ENCODE measurements around the gene GSPT1. TPM values are rescaled to one million over a fixed set of nuclear protein-coding genes. Genes with fewer than 3 reads are reported as not detected.

Gene GSPT1
- total and polyA plus RNA-seq, 9 of the 15 experiments (the other 6 are each of a cell fraction or from before 2014, with no cell fraction given) = 63.8 to 269 (median 148) TPM

DNA sequence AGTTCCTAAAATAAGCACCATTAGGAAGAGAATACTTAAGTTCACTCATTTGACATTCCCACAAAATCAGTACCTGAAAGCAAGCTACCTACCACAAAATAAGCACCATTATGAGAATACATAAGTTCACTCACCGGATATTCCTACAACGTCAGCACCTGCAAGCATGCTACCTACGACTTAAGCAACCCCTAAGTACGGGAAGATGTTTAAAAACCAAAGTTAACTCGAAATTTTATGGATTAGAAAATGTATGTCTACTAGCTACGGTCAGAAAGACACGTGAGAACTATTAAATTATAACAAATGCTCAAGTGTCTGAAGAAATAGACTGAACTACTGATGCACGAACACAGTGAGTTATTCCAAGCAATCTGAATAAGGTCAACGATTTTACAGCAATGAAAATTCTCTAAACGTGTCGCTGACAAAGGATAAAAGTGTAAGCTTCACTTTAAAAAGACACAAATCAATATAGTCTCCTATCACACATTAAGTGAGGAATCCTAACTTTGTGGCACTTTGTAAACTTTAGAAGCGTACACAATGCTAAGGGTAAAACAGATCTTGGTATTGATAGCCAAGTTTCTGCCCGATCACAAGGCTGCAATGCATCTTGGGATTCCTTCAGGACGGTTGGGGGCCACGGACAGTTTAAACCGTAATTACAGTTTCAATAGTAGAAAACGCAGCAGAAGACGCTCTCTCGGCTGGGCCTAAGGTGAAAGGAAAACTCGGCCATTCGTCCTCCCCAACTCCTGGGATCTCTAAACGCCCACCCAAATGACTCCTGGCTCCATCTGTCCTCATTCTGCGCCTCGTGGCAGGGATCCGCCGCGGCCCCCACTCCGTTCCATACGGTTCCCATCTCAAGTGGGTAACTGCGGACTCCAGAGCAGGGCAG lies 1.3 kb downstream of the GSPT1 start (continued):
- TF ChIP-seq, protein P1, sequence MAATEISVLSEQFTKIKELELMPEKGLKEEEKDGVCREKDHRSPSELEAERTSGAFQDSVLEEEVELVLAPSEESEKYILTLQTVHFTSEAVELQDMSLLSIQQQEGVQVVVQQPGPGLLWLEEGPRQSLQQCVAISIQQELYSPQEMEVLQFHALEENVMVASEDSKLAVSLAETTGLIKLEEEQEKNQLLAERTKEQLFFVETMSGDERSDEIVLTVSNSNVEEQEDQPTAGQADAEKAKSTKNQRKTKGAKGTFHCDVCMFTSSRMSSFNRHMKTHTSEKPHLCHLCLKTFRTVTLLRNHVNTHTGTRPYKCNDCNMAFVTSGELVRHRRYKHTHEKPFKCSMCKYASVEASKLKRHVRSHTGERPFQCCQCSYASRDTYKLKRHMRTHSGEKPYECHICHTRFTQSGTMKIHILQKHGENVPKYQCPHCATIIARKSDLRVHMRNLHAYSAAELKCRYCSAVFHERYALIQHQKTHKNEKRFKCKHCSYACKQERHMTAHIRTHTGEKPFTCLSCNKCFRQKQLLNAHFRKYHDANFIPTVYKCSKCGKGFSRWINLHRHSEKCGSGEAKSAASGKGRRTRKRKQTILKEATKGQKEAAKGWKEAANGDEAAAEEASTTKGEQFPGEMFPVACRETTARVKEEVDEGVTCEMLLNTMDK (IDR thresholded peaks at IDR 0.05; ENCODE audit: borderline replicate concordance, insufficient read depth, low read depth, low read length, poor library complexity, severe bottlenecking) = no peak
- no peak for TF ChIP-seq HOMEZ (CRISPR knock-in tag; IDR thresholded peaks at IDR 0.05)
- TF ChIP-seq BRF1 (IDR thresholded peaks at IDR 0.05; ENCODE audit: borderline replicate concordance, extremely low read depth, insufficient read length) = no peak
- TF ChIP-seq HSF4 (CRISPR knock-in tag; IDR thresholded peaks at IDR 0.05; ENCODE audit: borderline replicate concordance) = no peak
- no peak for TF ChIP-seq POLR2AphosphoS2 (IDR thresholded peaks at IDR 0.05; ENCODE audit: low read length)
- no peak for TF ChIP-seq SRSF3 (IDR thresholded peaks at IDR 0.05; ENCODE audit: insufficient read depth, low read length)
- TF ChIP-seq, protein P2, sequence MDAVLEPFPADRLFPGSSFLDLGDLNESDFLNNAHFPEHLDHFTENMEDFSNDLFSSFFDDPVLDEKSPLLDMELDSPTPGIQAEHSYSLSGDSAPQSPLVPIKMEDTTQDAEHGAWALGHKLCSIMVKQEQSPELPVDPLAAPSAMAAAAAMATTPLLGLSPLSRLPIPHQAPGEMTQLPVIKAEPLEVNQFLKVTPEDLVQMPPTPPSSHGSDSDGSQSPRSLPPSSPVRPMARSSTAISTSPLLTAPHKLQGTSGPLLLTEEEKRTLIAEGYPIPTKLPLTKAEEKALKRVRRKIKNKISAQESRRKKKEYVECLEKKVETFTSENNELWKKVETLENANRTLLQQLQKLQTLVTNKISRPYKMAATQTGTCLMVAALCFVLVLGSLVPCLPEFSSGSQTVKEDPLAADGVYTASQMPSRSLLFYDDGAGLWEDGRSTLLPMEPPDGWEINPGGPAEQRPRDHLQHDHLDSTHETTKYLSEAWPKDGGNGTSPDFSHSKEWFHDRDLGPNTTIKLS (IDR thresholded peaks at IDR 0.05; ENCODE audit: borderline replicate concordance, low read depth) = no peak
- no peak for TF ChIP-seq ZNF695 (CRISPR knock-in tag; IDR thresholded peaks at IDR 0.05)
- TF ChIP-seq, protein P3, sequence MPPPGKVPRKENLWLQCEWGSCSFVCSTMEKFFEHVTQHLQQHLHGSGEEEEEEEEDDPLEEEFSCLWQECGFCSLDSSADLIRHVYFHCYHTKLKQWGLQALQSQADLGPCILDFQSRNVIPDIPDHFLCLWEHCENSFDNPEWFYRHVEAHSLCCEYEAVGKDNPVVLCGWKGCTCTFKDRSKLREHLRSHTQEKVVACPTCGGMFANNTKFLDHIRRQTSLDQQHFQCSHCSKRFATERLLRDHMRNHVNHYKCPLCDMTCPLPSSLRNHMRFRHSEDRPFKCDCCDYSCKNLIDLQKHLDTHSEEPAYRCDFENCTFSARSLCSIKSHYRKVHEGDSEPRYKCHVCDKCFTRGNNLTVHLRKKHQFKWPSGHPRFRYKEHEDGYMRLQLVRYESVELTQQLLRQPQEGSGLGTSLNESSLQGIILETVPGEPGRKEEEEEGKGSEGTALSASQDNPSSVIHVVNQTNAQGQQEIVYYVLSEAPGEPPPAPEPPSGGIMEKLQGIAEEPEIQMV (tag; conservative IDR thresholded peaks at IDR 0.05; ENCODE audit: low read depth) = no peak
- TF ChIP-seq EP400 (IDR thresholded peaks at IDR 0.05) = peak; percentile 81
- TF ChIP-seq, protein P4, sequence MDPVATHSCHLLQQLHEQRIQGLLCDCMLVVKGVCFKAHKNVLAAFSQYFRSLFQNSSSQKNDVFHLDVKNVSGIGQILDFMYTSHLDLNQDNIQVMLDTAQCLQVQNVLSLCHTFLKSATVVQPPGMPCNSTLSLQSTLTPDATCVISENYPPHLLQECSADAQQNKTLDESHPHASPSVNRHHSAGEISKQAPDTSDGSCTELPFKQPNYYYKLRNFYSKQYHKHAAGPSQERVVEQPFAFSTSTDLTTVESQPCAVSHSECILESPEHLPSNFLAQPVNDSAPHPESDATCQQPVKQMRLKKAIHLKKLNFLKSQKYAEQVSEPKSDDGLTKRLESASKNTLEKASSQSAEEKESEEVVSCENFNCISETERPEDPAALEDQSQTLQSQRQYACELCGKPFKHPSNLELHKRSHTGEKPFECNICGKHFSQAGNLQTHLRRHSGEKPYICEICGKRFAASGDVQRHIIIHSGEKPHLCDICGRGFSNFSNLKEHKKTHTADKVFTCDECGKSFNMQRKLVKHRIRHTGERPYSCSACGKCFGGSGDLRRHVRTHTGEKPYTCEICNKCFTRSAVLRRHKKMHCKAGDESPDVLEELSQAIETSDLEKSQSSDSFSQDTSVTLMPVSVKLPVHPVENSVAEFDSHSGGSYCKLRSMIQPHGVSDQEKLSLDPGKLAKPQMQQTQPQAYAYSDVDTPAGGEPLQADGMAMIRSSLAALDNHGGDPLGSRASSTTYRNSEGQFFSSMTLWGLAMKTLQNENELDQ (CRISPR knock-in tag; IDR thresholded peaks at IDR 0.05; ENCODE audit: borderline replicate concordance) = no peak
- no peak for TF ChIP-seq KLF13 (tag; IDR thresholded peaks at IDR 0.05; ENCODE audit: borderline replicate concordance, low read depth)
- TF ChIP-seq WHSC1 (IDR thresholded peaks at IDR 0.05; ENCODE audit: low read length) = no peak
- TF ChIP-seq, protein P5, sequence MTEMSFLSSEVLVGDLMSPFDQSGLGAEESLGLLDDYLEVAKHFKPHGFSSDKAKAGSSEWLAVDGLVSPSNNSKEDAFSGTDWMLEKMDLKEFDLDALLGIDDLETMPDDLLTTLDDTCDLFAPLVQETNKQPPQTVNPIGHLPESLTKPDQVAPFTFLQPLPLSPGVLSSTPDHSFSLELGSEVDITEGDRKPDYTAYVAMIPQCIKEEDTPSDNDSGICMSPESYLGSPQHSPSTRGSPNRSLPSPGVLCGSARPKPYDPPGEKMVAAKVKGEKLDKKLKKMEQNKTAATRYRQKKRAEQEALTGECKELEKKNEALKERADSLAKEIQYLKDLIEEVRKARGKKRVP (CRISPR knock-in tag; IDR thresholded peaks at IDR 0.05) = no peak
- TF ChIP-seq HCFC1 (IDR thresholded peaks at IDR 0.05; ENCODE audit: low read depth, low read length) = 0 out of 2 replicates have a peak, but pooled peaks have one; percentile 17

Data from K562 (cell line).